GM18868 (cell line): ENCODE measurements around the gene PAX5.

ENCODE experiments used
- ATAC-seq: cut with Tn5 transposase; IDR thresholded peaks from one replicate; pipeline ENCODE4 v1.9.1; 2021; ENCODE audit warnings: mild to moderate bottlenecking, moderate library complexity; ENCODE audit not compliant: unreplicated experiment

The PAX5 gene

DNA sequence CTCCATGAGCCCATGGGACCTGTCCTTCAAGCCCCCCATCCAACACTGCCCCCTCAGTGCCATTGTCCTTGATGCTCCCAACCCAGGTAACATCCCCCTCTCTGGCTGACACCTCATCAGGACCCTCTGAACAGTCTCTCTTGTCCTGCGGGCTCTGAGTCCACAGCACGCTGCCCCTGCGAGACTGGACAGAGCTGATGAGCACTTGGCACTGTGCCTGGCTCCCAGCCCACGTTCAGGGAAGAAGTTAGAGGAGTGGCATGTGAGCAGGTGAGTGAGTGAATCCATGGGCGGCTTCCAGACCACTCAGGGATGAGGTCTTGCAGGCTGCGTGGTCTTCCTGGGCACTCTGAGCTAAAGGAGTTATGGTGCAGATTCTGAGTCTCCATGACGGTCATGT, 70.7 kb downstream of the PAX5 start:
- ATAC-seq = no peak

DNA sequence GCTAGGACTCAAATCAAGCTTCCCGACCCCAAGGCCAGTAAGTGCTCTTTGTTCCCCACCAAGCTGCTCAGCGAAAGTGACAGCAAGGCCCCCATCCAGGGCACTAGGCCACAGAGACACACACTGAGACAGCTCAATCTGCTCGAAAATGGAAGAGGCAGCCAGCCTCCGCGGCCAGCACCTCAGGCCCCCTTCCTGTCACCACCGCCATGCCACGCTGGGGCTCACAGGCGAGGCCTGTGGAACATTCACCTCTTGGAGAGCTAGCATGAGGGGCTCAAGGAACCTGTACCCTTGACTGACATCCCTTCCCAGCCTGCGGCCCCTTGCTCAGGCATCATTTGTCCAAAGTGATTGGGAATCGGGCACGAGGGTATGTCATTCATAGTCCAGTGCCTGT, 71.4 kb downstream of the PAX5 start:
- no peak for ATAC-seq

GRCh38 chr9:36961561-36962325, 72.3 kb downstream of the PAX5 start:
- ATAC-seq = no peak

GRCh38 chr9:36961051-36961450, 73.0 kb downstream of the PAX5 start:
- no peak for ATAC-seq

GRCh38 chr9:36960575-36960955, 73.5 kb downstream of the PAX5 start:
- ATAC-seq = no peak

- ATAC-seq = no peak
Measured at GRCh38 chr9:36959681-36960574, 74.1 kb downstream of the PAX5 start.

- no peak for ATAC-seq
Measured at GRCh38 chr9:36956908-36957307, 77.2 kb downstream of the PAX5 start.

DNA sequence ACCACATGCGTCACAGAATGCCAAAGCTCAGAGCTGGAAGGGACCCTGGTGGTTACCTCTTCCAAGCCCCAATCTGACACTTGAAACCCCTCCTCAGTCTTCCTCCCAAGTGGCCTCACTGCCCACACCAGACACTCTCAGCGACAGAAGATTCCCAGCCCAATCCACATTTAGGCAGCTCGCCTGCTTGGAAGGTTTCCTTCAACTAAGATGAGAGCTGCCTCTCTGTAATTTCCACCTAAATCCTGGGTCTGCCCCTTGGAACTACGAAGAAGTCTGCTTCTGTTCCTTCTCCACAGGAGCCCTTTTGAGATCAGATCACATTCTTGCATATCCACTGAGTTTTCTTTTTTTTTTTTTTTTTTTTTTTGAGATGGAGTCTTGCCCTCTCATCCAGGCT, 83.7 kb downstream of the PAX5 start:
- ATAC-seq = no peak

DNA sequence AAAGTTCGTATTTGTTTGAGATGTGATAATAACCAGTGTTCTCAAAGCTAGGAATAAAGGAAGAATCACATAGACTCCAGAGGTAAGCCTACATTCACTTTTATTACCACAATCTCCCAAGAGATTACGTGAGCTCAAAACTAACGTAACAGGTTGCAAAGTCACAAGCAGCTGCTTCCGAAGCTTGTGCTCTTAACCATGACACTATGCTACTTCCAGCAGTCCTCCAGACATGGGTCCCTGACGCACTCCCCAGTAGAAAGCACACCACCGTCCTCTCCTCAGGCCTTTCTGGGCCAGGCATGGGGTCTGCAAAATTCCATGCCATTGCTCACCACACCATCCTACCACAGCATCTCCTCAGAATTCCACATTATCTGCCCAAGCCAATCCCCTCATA, 84.6 kb downstream of the PAX5 start:
- ATAC-seq = no peak

- no peak for ATAC-seq
Measured at GRCh38 chr9:36948051-36948450, 86.0 kb downstream of the PAX5 start.

DNA sequence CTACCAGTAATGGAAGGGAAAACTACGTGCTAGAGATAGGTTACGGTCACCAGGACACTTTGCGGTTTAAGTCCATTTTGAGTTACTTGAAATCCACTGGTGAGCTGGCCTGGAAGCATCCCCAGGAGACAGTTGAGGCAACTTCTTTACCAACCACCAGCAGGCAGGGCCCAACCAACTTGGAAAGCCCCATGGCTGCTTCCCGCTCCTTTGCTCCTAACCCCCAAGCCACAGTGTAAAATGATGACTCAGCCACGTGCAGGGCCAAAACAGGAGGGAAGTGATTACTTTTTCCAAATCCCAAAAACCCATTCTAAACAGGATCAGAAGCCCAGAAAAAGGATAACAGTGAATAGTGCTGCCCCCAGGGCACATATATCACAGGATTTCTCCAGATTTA, 87.4 kb downstream of the PAX5 start:
- no peak for ATAC-seq

GRCh38 chr9:36945999-36946398, 88.1 kb downstream of the PAX5 start:
- no peak for ATAC-seq

- ATAC-seq = no peak
Measured at GRCh38 chr9:36942891-36943290, 91.2 kb downstream of the PAX5 start.

DNA sequence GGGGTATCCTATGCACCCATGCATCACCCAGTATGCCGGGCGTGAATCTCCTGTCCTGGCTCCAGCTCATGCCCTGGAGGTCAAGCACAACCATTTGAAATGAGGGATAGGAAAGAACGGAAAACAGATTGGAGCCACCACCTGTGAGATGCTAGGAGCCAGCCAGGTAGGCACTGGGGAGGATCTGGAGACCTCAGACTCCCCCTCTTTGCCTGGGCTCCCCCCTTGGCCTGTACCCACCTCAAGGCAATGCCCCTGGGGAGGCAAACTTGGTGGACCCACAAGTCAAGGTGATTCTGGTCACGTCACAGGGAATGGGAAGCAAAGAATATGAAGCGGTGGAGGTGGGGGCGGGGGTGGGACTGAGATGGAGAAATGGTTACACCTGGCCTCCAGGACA, 92.6 kb downstream of the PAX5 start:
- no peak for ATAC-seq

DNA sequence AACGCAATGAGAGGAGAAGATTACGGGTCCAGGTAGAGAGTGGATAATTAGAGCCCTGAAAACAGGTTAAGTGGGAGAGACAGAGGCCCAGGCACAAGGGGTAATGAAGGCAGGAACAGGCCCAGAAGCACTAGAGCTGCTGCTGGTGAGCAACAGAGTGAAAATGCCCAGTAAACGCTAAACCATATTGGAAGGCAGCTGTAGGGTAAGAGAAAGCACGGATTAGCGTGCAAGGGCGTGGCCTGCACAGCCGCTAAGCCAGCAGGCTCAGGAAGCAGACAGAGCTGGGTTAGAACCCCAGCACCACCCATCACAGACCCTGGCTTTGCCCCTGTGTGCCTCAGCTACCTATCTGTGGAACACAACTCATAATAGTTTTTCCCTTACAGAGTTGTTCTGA, 93.2 kb downstream of the PAX5 start:
- no peak for ATAC-seq

DNA sequence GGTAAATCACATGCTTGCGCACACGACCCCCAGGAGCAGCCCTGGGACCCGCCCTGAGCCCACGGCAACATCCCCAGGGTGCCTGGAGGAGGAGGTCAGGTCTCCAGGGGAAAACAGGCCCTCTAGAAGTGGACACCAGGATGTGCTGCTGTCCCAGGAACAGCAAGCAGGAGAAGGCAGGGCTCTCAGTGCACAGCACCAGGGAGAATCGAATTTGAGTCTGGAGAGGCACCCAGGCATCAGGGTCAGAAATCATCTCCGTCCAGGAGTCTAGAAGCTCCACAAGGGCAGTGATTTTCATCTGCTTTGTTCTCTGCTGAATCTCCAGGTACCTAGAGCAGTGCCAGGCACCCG, 93.6 kb downstream of the PAX5 start:
- no peak for ATAC-seq

DNA sequence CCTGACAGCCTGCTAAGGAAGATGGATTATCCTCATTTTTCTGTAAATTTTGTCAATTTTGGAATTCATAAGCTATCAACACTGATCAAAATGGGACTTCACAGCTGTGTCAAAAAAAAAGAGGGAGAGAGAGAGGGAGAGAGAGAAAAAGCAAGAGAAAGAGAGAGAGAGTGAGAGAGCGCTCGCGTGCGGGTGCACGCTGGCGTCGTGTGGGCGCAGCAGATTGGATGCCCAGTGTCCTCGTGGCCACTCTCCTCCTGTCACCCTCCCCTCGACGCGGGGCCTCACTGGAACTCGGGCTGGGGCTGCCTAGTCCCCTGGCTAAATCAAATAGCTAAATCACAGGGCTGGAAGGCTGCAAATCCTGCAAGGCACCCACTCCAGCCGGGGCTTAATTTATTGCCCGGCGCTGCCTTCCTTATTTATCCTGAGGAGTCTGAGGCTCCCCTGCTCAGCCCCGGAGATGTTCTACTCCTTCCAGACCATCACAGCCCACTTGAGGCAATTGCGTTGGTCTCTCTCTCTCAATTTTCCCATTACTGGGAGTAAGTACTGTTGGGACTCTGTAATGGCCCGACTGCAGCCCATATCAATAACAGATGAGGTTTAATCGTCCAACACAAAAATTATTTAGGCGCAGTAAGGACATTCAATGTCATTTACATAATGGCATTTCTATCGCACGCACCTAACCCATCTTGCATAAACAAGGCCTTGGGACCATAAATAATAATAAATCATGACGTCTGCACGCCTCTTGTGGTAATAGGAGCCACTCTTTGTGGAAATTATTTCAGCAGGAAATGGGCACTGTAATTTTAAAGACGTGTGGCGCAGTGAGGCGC, 94.2 kb downstream of the PAX5 start:
- ATAC-seq = no peak

GRCh38 chr9:36939214-36939613, 94.9 kb downstream of the PAX5 start:
- no peak for ATAC-seq

GRCh38 chr9:36938617-36939016, 95.5 kb downstream of the PAX5 start:
- ATAC-seq = no peak

GRCh38 chr9:36937951-36938350, 96.1 kb downstream of the PAX5 start:
- no peak for ATAC-seq

DNA sequence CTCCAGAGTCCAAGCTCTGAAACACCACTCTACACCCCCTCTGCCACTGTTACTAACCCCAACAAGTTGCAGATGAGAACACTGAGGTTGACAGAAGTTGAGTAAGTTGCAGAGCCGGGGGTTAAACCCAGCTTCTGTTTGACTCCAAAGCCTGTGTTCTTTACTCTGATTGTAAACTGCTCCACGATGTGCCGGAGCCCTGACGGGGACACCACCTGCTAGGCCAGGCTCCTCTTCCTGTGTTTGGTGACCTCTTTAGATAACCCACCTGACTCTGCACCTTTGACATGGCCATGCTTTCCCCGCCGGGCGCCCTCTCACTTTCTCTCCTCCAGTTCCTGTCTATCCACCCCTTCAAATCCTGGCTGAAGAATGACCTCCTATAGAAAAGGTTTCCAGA, 96.7 kb downstream of the PAX5 start:
- no peak for ATAC-seq

GRCh38 chr9:36936498-36936831, 97.6 kb downstream of the PAX5 start:
- ATAC-seq = no peak
